ENCODE measurements around the gene MPPED2.

MPPED2 gene

GRCh38 chr11:30586251-30587144 is at the start of gene MPPED2:
TSS of gene MPPED2 (minus strand) at chr11:30586353. CDS start at chr11:30580373, 5,980 bp downstream.
- DNase-seq (ENCODE audit: low spot score) = peak; percentile 47

- DNase-seq (ENCODE audit: low spot score) = peak; percentile 91
Measured at GRCh38 chr11:30635401-30635989, 49.3 kb upstream of the MPPED2 start.

- DNase-seq (ENCODE audit: low spot score) = no peak
Measured at GRCh38 chr11:30631148-30631547, 45.0 kb upstream of the MPPED2 start.

GRCh38 chr11:30619767-30620166 is 33.6 kb upstream of the MPPED2 start:
- no peak for DNase-seq (ENCODE audit: low spot score)

- DNase-seq (ENCODE audit: low spot score) = no peak
Measured at GRCh38 chr11:30617762-30618161, 31.6 kb upstream of the MPPED2 start.

GRCh38 chr11:30610628-30611027 is 24.5 kb upstream of the MPPED2 start:
- DNase-seq (ENCODE audit: low spot score) = no peak

GRCh38 chr11:30608534-30608933 is 22.4 kb upstream of the MPPED2 start:
- no peak for DNase-seq (ENCODE audit: low spot score)

GRCh38 chr11:30605036-30605605 is 19.0 kb upstream of the MPPED2 start:
- no peak for DNase-seq (ENCODE audit: low spot score)

- no peak for DNase-seq (ENCODE audit: low spot score)
Measured at GRCh38 chr11:30603357-30603756, 17.2 kb upstream of the MPPED2 start.

GRCh38 chr11:30596832-30597231 is 10.7 kb upstream of the MPPED2 start:
- no peak for DNase-seq (ENCODE audit: low spot score)

GRCh38 chr11:30595934-30596333 is 9.8 kb upstream of the MPPED2 start:
- DNase-seq (ENCODE audit: low spot score) = no peak

GRCh38 chr11:30594646-30595411 is 8.7 kb upstream of the MPPED2 start:
- DNase-seq (ENCODE audit: low spot score) = no peak

- no peak for DNase-seq (ENCODE audit: low spot score)
Measured at GRCh38 chr11:30587269-30587812, 1.2 kb upstream of the MPPED2 start.

- peak; percentile 42 for DNase-seq (ENCODE audit: low spot score)
Measured at GRCh38 chr11:30585892-30586250, 282 bp downstream of the MPPED2 start.

GRCh38 chr11:30585125-30585891 is 845 bp downstream of the MPPED2 start:
- peak; percentile 45 for DNase-seq (ENCODE audit: low spot score)

GRCh38 chr11:30583476-30584280 is 2.5 kb downstream of the MPPED2 start:
- no peak for DNase-seq (ENCODE audit: low spot score)

GRCh38 chr11:30582726-30583125 is 3.4 kb downstream of the MPPED2 start:
- DNase-seq (ENCODE audit: low spot score) = no peak

- DNase-seq (ENCODE audit: low spot score) = peak; percentile 47
Measured at GRCh38 chr11:30581675-30582074, 4.5 kb downstream of the MPPED2 start.

- DNase-seq (ENCODE audit: low spot score) = no peak
Measured at GRCh38 chr11:30580573-30580972, 5.6 kb downstream of the MPPED2 start.

GRCh38 chr11:30579415-30580175 is 6.6 kb downstream of the MPPED2 start:
- DNase-seq (ENCODE audit: low spot score) = no peak

All from putamen (tissue), 1 donor.